Skeletal muscle cell (primary cell): ENCODE measurements around the gene NYAP1.
"Not testable (repeated sequence)": the region's sequence is repeated elsewhere in the genome, so short reads cannot be mapped to it uniquely, and the experiment has no call there.

Experiments used
- DNase-seq: peaks from one replicate; pipeline ENCODE4 v3.0.0-alpha.2; 2010; ENCODE audit warnings: low read depth
- H3K4me3 ChIP-seq: 2 replicates; pipeline ENCODE4 v1.5.1; 2011; ENCODE audit warnings: low read depth, mild to moderate bottlenecking, control low read depth, low read length, moderate library complexity

NYAP1 gene

GRCh38 chr7:100538348-100538653 is 54.6 kb downstream of the NYAP1 start:
- DNase-seq, result no peak
- peak overlapping the region; percentile 53 for H3K4me3 ChIP-seq

DNA sequence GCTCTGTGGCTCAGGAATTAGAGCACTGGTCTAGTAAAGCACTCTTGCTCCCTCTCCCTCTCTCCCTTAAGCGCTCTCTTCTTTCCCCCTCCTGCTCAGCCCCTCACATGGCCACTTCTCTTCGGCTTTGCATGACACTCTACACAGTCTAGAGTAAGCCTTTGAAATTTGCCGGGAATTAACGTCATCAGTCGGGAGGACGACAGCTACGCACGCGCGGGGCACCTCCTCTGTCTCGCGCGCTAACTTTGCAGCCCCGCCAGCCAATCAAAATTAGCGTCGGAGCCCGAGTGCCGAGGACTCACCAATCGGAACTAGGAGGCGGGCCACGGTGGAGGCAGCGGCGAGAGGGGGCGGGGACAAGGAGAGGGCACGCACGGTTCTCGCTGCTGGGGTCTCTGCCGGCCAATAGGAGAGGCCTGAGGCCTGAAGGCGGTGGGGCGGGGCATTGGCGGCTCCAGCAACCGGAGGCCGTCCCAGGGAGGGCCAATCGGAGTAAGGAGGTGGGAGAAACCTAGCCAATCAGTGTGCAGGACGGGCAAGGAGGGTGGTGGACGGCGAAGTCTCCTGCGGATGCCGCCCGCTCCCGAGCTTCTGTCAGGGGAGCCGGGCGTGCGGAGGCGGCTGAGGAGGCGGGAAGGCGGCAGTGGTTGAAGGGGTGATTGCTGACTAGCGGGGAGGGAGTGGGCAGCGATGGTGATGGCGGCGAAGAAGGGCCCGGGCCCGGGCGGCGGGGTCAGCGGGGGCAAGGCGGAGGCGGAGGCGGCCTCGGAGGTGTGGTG is 55.1 kb downstream of the NYAP1 start, which contains the start of gene AGFG2:
AGFG2 (plus strand) TSS at position 550 of the 782 bp plus-strand sequence; CDS start at position 694, 144 bp downstream.
- DNase-seq, result peak; percentile 99
- H3K4me3 ChIP-seq, result peak within 1 kb of the TSS; percentile 81

GRCh38 chr7:100539436-100540006 is 55.8 kb downstream of the NYAP1 start:
- H3K4me3 ChIP-seq, result peak overlapping the region; percentile 81
- DNase-seq, result no peak

DNA sequence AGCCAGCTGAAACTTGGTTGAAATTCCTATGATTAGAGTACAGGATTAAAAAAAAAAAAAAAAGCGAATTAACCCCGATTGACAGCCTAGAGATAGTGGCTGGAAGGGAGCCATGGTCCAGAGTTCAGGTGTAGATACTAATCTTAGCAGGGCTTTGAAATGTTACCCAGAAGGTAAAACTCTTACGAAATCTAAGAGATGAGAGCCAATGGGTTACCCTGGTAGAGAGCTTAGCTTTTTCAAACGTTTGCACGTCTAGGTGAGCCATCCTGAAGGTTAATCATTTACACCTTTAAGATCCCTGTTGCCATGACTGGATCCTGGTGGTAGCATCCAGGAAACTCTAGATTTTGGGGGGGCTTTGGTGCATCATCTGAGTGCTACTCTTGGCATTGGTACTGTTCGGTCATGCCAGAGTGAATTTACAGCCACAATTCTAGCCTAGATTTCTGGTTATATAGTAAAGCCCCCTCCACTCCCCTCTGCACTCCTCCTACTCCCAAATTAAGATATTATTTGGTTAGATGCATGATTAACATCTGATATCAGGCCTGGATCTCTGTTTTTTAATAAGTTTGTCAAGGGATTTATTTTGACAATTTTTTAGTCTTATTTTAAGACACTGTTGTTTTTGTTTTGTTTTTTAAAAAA is 56.5 kb downstream of the NYAP1 start:
- DNase-seq, result no peak
- peak overlapping the region; percentile 81 for H3K4me3 ChIP-seq

DNA sequence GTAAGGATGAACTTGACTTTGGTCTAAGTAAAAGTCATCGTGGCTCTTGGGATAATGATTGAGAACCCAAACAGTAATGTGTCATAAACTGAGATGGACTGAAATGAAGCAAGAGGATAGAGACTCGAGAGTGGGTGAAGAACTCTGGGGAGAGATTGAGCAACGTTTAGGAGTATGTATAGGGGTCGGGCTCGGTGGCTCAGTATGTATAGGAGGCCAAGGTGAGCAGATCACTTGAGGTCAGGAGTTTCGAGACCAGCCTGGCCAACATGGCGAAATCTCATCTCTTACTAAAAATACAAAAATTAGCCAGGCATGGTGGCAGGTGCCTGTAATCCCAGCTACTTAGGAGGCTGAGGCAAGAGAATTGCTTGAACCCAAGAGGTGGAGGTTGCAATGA is 57.6 kb downstream of the NYAP1 start:
- DNase-seq, H3K4me3 ChIP-seq: not testable (repeated sequence)

- no peak for DNase-seq
- H3K4me3 ChIP-seq, result no peak overlapping the region
Observed at GRCh38 chr7:100543586-100543985, 59.9 kb downstream of the NYAP1 start.

DNA sequence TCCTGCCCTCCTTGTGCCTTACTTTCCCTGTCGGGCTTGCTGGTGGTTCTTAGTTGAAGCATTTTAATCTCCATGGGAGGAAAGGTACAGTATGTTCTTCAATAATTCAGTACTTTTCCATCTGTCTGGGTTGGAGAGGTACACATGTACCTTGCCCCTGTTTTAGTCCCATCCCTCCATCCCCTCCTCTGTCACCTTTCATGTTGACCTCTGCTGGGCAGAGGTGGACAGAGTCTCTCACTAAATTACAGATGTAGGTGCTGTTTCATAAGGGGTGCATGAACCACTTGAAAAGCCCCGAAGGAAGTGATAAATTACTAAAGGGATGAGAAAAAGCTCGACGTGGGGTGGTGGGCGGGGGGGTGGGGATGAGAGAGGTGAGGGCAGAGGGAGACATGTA is 60.7 kb downstream of the NYAP1 start:
- no peak overlapping the region for H3K4me3 ChIP-seq
- no peak for DNase-seq
